GM18870 (cell line): ENCODE data around the gene KDM8.

Experiments
- ATAC-seq: cut with Tn5 transposase; IDR thresholded peaks from one replicate; pipeline ENCODE4 v1.9.1; 2021; ENCODE audit warnings: moderate library complexity; ENCODE audit not compliant: unreplicated experiment

The KDM8 gene

GRCh38 chr16:27203507-27204311 is at the start of gene KDM8:
KDM8 (plus strand) TSS chr16:27203526; CDS start chr16:27210124, 6,598 bp downstream.
- peak; percentile 88 for ATAC-seq

GRCh38 chr16:27154705-27155521 is 48.4 kb upstream of the KDM8 start:
- ATAC-seq: no peak

DNA sequence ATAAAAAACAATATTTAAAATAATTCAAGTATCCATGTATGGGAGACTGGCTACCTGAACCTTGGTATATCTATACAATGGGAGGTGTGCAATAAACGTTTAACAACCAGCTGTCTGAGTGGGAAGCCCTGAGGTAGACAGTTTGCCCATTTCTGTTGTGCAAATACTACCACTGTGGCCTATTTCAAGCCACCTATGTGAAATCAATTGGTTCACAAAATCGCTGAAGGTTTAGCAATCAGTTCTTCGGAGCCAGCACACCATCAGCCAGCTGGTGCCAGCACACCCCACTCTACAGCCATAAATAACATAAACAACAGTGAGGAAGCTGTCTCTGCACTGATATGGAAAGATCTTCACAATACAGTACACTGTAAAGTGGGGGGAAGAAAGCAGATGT is 46.7 kb upstream of the KDM8 start:
- no peak for ATAC-seq

- no peak for ATAC-seq
These were observed 41.9 kb upstream of the KDM8 start for GRCh38 chr16:27161398-27161797.

DNA sequence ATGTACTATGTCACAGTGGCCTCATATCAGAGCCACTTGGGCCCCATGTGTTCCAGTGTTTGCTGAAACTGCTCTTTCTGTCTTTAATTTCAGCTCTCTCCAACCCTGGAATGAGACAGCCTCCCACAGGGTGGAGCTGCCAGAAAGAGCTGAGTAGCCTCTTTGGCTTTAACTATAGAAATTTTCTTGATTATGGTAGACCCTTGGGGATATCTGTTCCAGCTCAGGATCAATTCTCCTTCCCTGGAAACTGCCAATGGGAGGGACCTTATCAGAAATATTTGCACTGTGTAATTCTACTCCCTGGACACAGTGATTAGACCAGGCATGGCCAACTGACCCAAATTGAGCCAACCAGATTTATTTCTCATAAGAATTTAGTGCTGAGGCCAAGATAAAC is 39.0 kb upstream of the KDM8 start:
- ATAC-seq: no peak

DNA sequence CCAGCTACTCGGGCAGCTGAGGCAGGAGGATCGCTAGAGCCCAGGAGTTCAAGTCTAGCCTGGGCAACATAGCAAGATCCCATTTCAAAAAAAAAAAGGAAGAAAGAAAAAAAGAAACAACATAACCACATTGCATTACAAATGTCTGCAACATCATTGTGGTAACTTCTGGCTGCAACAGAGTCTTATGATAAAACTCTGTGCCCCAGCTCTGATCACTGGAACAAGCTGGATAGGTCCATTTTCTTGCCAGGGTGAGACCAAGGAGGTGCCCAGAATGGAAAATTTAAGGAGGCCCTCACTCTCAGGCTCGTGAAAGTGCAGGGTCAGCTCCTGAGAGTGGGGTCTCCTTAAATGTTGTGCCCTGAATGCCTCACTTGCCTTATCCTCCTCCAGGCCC is 37.8 kb upstream of the KDM8 start:
- no peak for ATAC-seq

GRCh38 chr16:27168790-27169189 is 34.5 kb upstream of the KDM8 start:
- ATAC-seq: no peak

GRCh38 chr16:27169511-27170071 is 33.7 kb upstream of the KDM8 start:
- no peak for ATAC-seq

DNA sequence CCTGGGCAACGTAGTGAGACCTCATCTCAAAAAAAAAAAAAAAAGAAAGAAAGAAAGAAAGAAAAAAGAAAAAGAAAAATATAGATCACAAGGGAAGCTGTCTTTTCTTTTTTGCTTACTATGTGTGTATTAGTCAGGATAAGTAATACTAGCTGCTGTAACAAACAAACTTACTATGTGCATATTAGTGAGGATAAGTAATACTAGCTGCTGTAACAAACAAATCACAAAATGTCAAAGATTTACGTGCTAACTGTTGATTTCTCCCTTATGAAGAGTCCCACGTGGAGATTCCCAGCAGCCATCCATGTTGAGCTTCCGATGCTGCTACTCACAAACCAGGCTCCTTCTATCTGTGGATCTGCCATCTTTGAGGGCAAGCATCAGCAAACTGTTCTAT is 31.7 kb upstream of the KDM8 start:
- no peak for ATAC-seq

DNA sequence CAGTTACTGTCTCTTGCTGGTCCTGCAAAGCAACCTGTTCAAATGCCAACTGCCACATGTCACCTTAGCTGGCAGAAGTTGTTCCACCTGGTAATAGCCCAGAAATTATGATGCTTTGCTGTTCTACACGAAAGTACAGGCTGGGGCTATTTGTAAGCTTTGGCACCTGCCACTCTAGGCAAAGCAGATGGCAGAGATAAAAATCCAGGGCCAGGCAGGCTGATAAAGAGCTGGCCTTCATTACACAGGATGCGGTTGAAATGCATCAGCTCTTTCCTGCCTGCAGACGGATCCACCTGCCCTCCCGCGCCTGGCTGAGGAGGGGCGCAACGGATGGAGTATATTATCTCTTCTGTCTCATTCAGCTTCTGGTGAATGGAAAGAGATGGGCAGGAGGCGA is 29.3 kb upstream of the KDM8 start:
- no peak for ATAC-seq

GRCh38 chr16:27174798-27175197 is 28.5 kb upstream of the KDM8 start:
- no peak for ATAC-seq

GRCh38 chr16:27175888-27176287 is 27.4 kb upstream of the KDM8 start:
- ATAC-seq: no peak

DNA sequence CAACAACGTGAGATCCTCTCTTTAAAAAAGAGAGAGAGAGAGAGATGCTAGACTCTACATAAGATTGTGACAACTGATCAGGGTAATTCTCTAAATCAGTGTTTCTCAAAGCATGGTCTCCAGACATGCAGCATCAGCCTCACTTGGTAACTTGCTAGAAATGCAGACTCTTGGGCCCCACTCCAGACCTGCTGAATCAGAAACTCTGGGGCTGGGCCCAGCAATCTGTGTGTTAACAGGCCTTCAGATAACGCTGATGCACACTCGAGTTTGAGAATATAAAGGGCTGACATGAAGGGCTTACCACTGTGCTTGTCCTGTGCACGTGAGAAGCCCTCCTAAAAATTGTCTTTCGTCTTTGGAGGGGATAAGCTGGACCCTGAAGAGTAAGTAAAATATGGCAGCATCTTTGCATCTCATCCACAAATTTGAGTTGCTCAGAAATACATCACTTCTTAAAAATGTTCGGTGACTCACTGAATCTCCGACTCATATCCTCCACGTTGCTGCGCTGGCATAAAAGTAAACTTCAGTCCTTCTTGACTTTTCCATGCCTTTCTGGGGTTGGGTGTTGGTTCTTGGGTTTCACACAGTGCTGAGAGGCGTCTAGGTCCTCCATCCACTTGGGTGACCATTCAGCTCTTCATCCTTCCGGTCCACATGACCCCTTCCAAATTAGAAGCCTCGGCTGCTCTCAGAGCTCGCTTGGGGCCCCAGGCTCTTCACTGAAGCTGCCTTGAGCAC is 26.1 kb upstream of the KDM8 start:
- no peak for ATAC-seq

GRCh38 chr16:27179500-27180072 is 23.7 kb upstream of the KDM8 start:
- ATAC-seq: peak; percentile 68

- no peak for ATAC-seq
These were observed 22.1 kb upstream of the KDM8 start for GRCh38 chr16:27181019-27181790.

- ATAC-seq: no peak
These were observed 20.4 kb upstream of the KDM8 start for GRCh38 chr16:27182906-27183405.

GRCh38 chr16:27185776-27186130 is 17.6 kb upstream of the KDM8 start:
- no peak for ATAC-seq

- no peak for ATAC-seq
These were observed 14.7 kb upstream of the KDM8 start for GRCh38 chr16:27188633-27189032.

DNA sequence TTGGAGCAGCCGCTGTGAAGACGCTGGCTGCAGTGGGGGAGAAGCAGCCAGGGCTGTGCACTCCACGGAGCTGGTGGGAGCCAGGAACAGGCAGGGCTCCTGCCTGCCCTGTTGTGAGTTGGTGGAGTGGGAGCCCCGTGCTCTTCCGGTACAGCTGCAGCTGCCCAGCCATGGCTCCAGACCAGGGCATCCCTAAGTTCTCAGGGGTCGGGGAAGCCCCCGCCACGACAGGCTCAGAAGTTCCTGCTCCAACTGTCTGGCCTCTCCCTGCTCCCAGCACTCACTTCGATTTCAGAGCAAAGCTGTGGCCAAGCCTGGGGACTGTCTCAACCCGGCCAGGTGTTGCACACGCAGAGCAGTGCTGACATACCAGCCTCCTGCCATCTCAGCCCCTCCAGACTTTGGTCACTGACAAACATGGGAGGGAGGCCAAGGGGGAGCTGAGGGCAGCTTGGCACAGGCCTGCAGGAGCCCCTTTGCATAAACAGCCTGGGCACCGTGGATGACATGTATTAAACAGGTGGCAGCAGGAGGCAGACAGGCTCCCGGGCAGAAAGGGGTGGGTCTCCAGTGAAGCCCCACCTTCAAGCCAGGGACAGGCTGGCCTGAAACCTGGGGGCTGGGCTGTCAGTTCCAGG is 13.9 kb upstream of the KDM8 start:
- no peak for ATAC-seq
